HG03175 (cell line): Measurements from ENCODE around the gene PDE1A.
A peak's percentile ranks its signal among the peaks of the same experiment; 100 is the strongest.

ENCODE experiments used
- ATAC-seq: cut with Tn5 transposase; IDR thresholded peaks from one replicate; pipeline ENCODE4 v1.9.1; 2021; ENCODE audit warnings: mild to moderate bottlenecking, moderate library complexity; ENCODE audit not compliant: unreplicated experiment

PDE1A gene

DNA sequence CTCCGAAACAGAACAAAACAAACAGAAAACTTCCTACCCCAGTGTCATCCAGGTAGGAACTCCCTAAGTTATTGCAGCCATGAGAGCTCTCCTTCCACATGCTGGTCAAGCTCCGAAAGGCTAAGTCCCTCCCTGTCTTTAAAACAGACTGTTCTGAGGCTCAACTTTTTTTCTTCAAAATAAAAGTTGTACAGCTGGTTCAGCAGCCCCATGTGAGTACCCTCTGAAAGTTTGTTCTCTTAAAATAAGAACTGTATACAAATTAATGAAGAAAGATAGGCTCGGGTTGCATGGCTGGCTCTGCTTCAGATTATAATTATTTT, at the start of gene PDE1A:
TSS of gene PDE1A (minus strand) at position 119 of the 323 bp plus-strand sequence.
- no peak for ATAC-seq

- no peak for ATAC-seq
Measured at GRCh38 chr2:182473635-182474034, 46.8 kb upstream of the PDE1A start.

DNA sequence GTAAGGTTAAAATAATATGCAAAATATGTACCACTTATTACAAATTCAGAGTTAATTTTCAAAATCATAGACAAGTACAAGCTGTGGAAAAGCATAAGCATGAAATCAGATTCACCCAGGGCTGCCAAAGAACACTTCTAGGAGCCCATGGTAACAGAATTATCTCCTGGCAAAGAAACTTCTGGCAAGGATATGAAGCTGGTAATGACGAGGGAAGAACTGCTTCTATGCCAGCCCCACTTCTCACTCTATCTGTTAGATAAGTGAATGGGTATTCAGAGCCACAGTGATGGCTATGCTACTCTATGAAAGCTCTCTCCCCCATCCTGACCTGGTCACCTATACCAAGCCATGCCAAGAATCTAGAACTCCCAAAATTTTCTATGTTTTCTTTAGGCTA, 36.9 kb upstream of the PDE1A start:
- ATAC-seq, result no peak

GRCh38 chr2:182456784-182457183, 29.9 kb upstream of the PDE1A start:
- no peak for ATAC-seq

GRCh38 chr2:182452456-182452990, 25.7 kb upstream of the PDE1A start:
- no peak for ATAC-seq

DNA sequence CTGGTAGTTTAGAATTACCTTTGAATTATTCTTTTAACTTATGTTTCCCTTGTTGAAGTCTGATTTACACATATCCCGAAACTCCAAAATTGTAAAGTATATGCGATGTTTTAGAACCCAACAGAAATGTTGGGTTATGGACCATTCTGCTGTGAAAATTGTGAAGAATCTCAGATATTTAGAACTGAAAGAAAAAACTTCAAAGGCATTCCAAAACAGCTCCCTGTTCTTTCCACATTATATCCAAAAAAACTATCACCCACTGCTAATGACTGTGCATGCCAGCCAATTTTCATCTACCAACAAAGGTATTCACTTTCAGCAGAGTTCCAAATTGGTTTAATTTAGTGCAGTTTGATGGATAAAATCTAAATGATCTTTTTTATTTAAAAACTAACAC, 21.5 kb upstream of the PDE1A start:
- no peak for ATAC-seq

DNA sequence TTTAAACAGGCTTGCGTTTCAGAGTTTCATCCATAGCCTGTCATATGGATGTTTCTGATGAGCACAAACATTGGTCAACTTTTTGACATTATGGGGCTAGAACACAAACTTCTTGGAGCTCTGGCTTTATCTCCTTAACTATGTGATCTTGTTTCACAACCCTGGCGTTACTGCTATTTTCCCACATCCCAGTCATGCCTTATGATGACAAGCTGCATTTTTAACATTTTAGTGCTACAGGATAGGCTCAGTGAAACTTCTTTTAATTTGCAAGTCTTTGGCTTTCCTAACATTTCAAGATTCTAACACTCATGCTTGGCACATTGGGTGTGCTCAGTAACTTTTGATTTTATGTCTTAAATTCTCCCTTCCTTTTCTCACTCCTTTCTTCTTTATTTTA, 21.0 kb upstream of the PDE1A start:
- ATAC-seq, result no peak

DNA sequence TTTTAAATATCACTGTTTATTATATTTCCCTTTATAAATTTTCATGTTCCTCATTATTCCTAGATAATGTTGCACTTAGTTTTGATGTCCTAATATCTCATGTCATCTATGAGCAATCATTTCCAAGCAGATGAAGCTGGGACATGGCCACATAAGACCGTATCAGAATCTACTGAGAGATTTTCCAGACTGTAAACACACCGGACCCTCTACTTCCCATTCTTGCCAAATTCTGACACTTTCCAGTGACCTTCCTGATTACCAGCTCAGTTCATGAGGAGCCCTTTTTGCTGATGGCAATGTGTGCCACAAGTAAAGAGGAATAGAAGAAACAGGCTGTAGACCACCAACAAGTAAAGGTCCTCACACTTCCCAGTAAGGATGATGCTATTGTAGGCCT, 20.3 kb upstream of the PDE1A start:
- ATAC-seq, result no peak

- ATAC-seq, result no peak
Measured at GRCh38 chr2:182446087-182446486, 19.3 kb upstream of the PDE1A start.

DNA sequence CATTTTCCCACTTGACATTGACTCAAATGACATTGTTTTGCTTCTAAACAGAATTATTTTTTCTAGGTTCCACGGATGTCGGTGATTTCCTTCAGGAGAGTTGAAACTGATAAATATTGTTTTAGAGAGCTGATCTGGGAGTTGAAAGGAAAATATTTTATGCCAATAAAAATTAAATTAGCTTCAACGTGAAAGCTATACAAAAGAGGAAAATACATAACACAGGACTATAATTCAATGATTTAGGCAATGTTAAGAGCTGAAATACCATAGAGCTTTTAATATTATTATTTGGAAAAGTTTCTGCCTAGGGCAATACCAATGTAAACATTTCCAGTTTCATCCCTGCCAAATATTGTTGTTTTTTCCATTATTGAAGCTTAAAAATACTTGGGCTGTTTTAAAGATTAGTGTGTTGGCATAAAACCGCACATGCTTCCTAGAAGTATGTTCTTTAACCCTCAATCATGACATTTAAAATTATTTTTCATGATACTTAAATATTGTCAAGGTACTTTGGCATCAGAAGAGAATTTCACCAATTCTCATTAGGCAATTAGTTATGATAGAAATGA, 18.6 kb upstream of the PDE1A start:
- no peak for ATAC-seq

DNA sequence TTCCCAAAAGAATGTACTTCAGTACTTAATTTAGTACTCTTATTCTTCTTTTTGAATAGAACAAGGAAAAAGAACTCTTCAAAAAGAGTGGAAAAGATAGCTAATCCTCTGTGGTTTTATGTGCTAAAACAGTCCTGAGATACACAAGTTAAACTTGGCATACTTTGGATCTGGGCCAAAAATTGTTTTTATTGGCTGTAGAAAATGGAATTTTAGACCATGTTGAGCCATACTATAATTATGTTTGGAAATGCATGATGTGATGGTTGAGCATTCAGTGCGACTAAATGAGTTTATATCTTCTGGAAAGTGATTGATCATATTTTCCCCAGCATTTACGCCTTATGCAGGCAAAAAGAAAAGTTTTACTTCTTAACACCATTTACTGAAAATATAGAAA, 18.0 kb upstream of the PDE1A start:
- no peak for ATAC-seq

DNA sequence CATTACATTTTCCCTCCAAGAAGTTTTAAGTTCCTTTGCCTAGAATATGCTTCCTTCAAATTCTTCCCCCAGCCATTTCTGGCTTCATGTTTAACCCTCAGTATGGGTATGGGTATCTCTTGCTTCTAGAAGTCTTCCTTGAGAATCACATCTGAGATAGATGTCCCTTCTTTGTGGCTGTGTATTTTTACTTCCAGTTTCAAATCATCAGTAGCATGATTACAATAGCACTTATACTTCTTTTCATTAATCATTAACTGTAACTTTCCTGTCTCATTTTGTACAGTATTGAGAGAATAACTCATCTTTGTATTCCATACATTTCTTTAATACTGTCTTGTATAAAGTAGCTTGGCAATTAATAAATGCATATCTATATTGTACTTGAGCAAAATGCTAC, 17.3 kb upstream of the PDE1A start:
- ATAC-seq, result peak; percentile 68

GRCh38 chr2:182436252-182436651, 9.4 kb upstream of the PDE1A start:
- no peak for ATAC-seq

- no peak for ATAC-seq
Measured at GRCh38 chr2:182435754-182436153, 8.9 kb upstream of the PDE1A start.

- ATAC-seq, result no peak
Measured at GRCh38 chr2:182432051-182432450, 5.2 kb upstream of the PDE1A start.

DNA sequence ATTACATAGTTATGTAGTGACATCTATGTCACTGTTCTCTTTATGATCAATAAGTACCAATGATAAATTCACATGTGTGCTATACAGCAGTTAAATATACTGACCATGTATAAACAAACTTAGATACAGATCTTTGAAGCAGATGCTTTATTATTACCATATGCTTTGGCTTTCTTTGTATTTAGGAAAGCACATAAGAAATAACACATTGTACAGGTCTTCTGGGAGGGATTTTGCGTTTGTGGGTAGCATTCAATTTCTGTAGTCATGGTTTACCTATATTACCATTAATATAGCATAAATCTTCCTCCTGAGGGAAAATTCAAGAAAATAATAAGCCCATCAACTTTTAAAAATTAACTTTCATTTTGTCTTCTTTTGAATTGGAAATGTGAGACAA, 1.6 kb upstream of the PDE1A start:
- no peak for ATAC-seq

DNA sequence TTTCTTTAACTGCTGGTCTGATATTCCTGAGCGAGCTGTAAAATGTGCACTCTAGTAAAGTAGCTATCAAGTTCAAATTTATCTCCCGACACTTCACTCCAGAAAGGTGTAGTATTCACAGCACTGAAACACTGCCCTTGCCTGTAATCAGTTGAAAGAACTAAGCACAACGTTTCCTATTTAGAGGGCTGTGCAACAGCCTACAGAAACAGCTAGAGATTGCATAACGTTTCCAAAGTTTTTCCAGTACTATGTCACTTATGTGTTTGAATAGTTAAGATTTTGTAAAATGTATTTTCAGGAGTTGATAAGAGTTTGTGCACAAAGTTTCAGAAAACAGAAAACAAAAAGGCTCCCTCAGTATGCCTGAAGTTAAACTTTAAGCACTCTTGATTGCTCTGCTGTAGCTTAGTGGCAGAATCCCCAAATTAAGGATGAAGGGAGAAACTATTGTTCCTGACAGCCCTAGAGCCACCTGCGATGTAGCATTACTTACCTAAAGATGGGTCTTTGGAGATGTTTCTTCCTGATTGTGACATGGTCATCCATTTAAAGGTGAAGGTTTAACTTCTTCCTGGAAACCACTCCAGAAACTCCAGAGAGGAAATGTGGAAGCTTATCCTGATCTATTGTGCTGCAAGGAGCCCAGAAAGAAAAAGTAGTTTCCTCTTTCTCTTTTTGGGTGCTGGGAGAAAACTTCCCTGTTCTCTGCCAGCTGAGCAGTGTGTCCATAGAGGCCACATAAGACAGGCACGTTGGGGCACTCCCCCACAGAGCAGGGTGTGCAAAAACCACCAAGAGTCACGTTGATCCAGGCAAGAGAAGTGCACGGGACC, 536 bp downstream of the PDE1A start:
- ATAC-seq, result no peak

- ATAC-seq, result no peak
Measured at GRCh38 chr2:182422864-182423263, 4.0 kb downstream of the PDE1A start.

DNA sequence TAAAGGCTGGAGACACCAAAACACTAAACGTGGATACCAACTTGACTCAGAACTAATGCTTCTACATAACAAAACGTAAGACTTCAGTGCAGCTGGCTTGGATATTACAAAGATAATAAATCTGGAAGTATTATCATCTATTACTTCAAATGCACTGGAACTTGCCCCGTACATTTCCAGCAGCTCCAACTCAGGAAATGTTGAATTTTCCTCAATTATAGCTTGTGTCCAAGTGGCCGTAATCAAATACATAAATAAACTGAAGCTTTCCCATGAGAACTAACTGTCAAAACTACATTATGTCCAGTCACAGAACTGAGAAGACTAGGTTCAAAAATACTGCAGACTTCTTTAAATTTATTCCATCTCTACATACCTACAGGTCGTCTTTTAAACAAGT, 6.2 kb downstream of the PDE1A start:
- no peak for ATAC-seq

- ATAC-seq, result no peak
Measured at GRCh38 chr2:182416861-182417260, 10.0 kb downstream of the PDE1A start.

DNA sequence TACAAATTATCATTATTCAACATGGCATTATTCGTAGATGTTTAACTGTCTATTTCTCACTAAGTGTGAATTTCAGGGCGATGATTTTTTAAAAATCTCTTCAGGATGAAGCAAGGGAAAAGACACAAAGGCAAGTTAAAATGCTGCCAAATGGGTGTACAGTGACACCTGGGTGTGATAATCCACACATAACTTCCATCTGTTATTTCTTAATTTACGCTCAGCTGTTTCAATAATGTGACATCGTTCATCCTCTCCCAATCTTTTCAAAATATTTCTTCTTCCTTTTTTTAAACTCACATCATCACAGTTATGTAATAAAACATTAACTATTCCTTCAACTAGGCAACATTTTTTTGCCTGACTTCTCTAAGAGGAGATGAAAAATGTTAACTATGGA, 10.6 kb downstream of the PDE1A start:
- no peak for ATAC-seq

DNA sequence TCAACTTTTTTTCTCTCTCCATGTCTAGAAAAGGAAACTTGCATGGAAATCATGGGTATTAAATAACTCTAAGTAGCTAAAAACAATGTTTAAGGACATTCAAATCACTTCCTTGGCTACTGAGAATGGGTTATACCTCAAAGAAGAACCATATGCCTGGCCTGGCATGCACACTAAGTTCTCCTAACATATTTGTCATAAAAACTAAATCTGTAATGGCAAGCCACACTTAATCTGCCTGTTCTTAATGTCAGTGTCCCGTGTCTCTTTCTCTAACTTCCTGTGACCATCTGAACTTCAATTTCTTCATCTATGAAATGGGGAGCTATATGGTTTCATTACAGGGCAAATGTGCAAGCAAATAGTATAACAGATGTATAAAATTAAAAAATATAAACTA, 11.1 kb downstream of the PDE1A start:
- ATAC-seq, result no peak

DNA sequence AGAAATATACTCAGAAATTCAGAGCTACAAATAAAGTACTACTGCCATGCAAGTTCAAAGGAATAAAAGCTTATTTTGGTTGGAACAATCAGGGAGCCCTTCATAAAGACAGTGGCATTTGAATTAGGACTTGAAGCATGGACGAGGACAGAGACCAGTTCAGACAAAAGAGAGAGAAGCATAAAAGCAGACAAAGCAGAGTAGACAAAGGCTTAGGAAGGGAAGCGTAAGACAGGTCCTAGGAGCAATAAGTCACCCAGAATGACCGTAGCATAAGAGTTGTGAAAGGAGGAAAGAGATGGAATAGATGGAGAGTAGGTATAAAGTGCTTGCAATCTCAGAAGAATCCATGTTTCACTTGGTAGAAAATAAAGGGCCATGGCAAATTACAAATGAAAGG, 14.0 kb downstream of the PDE1A start:
- no peak for ATAC-seq
